ENCODE results near the gene EIF4E3. TPM values are rescaled to one million over a fixed set of nuclear protein-coding genes. Genes with fewer than 3 reads are reported as not detected.

The EIF4E3 gene
- total and polyA plus RNA-seq, 10 donors: 5.0 to 52.3 (median 37.3) TPM

GRCh38 chr3:71673486-71673885 lies 51.7 kb downstream of the EIF4E3 start:
- intact Hi-C loops (cut with DNase I; ENCODE audit: low total_unique reads): no loop called here
- Histone ChIP-seq H3K4me3 (no peak overlapping the region), H3K36me3 (peaks cover 0 to 19% (median 0%) of the 10 kb centered on the region in 6 donors), H3K9me3 (no peaks in the 10 kb centered on the region), H3K27ac (no peak overlapping the region), H3K4me1 (no peaks in the 10 kb centered on the region), H3K27me3 (replicated peaks in 1 of 7) (no peaks in the 10 kb centered on the region)
- 95 to 98% (median 97%) methylated on average over 1 of the region's 1 CpG for WGBS, 5 donors
- no peak for DNase-seq
- TF ChIP-seq POLR2A (IDR thresholded peaks at IDR 0.05) (no peak), POLR2AphosphoS5 (IDR thresholded peaks at IDR 0.05) (no peak), CTCF (IDR thresholded peaks at IDR 0.05 in 8 of 11, conservative IDR thresholded peaks at IDR 0.05 in 3 of 11) (no peak)

- Histone ChIP-seq H3K4me1 (no peaks in the 10 kb centered on the region), H3K27me3 (replicated peaks in 1 of 7) (no peaks in the 10 kb centered on the region), H3K36me3 (peaks cover 0 to 19% (median 0%) of the 10 kb centered on the region in 6 donors), H3K9me3 (no peaks in the 10 kb centered on the region), H3K27ac (no peak overlapping the region), H3K4me3 (no peak overlapping the region)
- 88 to 94% (median 92%) methylated on average over 6 of the region's 6 CpGs for WGBS, 5 donors
- DNase-seq: no peak
- intact Hi-C loops (cut with DNase I; ENCODE audit: low total_unique reads): no loop called here
- TF ChIP-seq POLR2AphosphoS5 (IDR thresholded peaks at IDR 0.05) (no peak), CTCF (IDR thresholded peaks at IDR 0.05 in 8 of 11, conservative IDR thresholded peaks at IDR 0.05 in 3 of 11) (no peak), POLR2A (IDR thresholded peaks at IDR 0.05) (no peak)
Observed at GRCh38 chr3:71672807-71673206, 52.4 kb downstream of the EIF4E3 start.

- intact Hi-C loops (cut with DNase I; ENCODE audit: low total_unique reads): no loop called here
- Histone ChIP-seq H3K27ac (no peak overlapping the region), H3K36me3 (peaks cover 0 to 15% (median 0%) of the 10 kb centered on the region in 6 donors), H3K9me3 (no peaks in the 10 kb centered on the region), H3K4me1 (no peaks in the 10 kb centered on the region), H3K4me3 (no peak overlapping the region), H3K27me3 (replicated peaks in 1 of 7) (no peaks in the 10 kb centered on the region)
- TF ChIP-seq CTCF (IDR thresholded peaks at IDR 0.05 in 8 of 11, conservative IDR thresholded peaks at IDR 0.05 in 3 of 11) (no peak), POLR2A (IDR thresholded peaks at IDR 0.05) (no peak), POLR2AphosphoS5 (IDR thresholded peaks at IDR 0.05) (no peak)
- no peak for DNase-seq
- 87 to 94% (median 92%) methylated on average over 9 of the region's 9 CpGs for WGBS, 5 donors
Observed at GRCh38 chr3:71672340-71672739, 52.9 kb downstream of the EIF4E3 start.

GRCh38 chr3:71671216-71671845 lies 53.9 kb downstream of the EIF4E3 start:
- Histone ChIP-seq H3K4me1 (no peaks in the 10 kb centered on the region), H3K27ac (no peak overlapping the region), H3K9me3 (peaks cover 0 to 3% (median 0%) of the 10 kb centered on the region in 8 donors), H3K4me3 (no peak overlapping the region), H3K36me3 (peaks cover 0 to 14% (median 0%) of the 10 kb centered on the region in 6 donors), H3K27me3 (replicated peaks in 1 of 7) (no peaks in the 10 kb centered on the region)
- 75 to 94% (median 82%) methylated on average over 19 of the region's 19 CpGs for WGBS, 5 donors
- no peak for DNase-seq
- intact Hi-C loops (cut with DNase I; ENCODE audit: low total_unique reads): no loop called here
- TF ChIP-seq POLR2AphosphoS5 (IDR thresholded peaks at IDR 0.05) (peak in 1 of 3 donors; percentile 42), POLR2A (IDR thresholded peaks at IDR 0.05) (no peak)

Data from spleen (tissue), 11 donors.